Measurements from ENCODE around the gene SAA1.
"Not testable (repeated sequence)": the region's sequence is repeated elsewhere in the genome, so short reads cannot be mapped to it uniquely, and the experiment has no call there.

- TF ChIP-seq EZH2phosphoT487 (IDR thresholded peaks at IDR 0.05; ENCODE audit: insufficient read depth, low read depth); EZH2 (IDR thresholded peaks at IDR 0.05; ENCODE audit: insufficient read depth, poor library complexity, severe bottlenecking): not testable (repeated sequence)
These were observed 18.9 kb upstream of the SAA1 start for GRCh38 chr11:18247191-18247581.

Data from GM23248 (cell line).